ENCODE results near the gene ARMH4. TPM values are rescaled to one million over a fixed set of nuclear protein-coding genes. Genes with fewer than 3 reads are reported as not detected.

Gene ARMH4
- total RNA-seq, 1 experiment from 2014 or later, result 42.6 TPM

- H2BK15ac ChIP-seq (ENCODE audit: low read depth, low read length), result no peak overlapping the region
- no peak overlapping the region for H3K56ac ChIP-seq (ENCODE audit: insufficient read length, low read depth, low read length)
- no peak overlapping the region for H3K9ac ChIP-seq (ENCODE audit: extremely low read depth, insufficient read length, low read length)
- H3K23me2 ChIP-seq (ENCODE audit: insufficient read length, low read depth, low read length, poor library complexity, severe bottlenecking), result no peaks in the 10 kb centered on the region
- Mint-ChIP-seq H3K36me3 (ENCODE audit: insufficient read depth in 1 of 3, low read depth in 3 of 3) (no peaks in the 10 kb centered on the region), H3K4me1 (peaks cover 25 to 29% of the 10 kb centered on the region in 2 experiments), H3K27ac (no peak overlapping the region), H3K27me3 (ENCODE audit: low read depth) (no peaks in the 10 kb centered on the region; the same call in 1 of the 2 replicates), H3K9me3 (no peaks in the 10 kb centered on the region), H3K4me3 (no peak overlapping the region)
- no peaks in the 10 kb centered on the region for H3K27me3 ChIP-seq (ENCODE audit: insufficient read depth, low read length)
- no peak overlapping the region for H2AK5ac ChIP-seq (ENCODE audit: insufficient read length, low read length)
- no peak overlapping the region for H2BK120ac ChIP-seq (ENCODE audit: low read depth, low read length, poor library complexity, severe bottlenecking)
- no peak overlapping the region for H4K8ac ChIP-seq (replicated peaks; ENCODE audit: insufficient read length, low read depth, low read length)
- no peak overlapping the region for H3T11ph ChIP-seq (ENCODE audit: low read length)
- H2AFZ ChIP-seq (ENCODE audit: low read length), result no peak overlapping the region
- H3K18ac ChIP-seq (ENCODE audit: insufficient read length, low read depth, low read length), result no peak overlapping the region
- no peak overlapping the region for H2BK20ac ChIP-seq (ENCODE audit: low read depth, low read length, poor library complexity, severe bottlenecking)
- H3K27ac ChIP-seq (ENCODE audit: insufficient read length, low read depth, low read length), result no peak overlapping the region
- H4K20me1 ChIP-seq (ENCODE audit: control insufficient read depth, insufficient read depth, insufficient read length), result no peaks in the 10 kb centered on the region
- no peak overlapping the region for H3K4me2 ChIP-seq (ENCODE audit: insufficient read depth, insufficient read length, low read length)
- H2BK12ac ChIP-seq (ENCODE audit: insufficient read length, low read depth, low read length), result no peak overlapping the region
- no peak overlapping the region for H4K5ac ChIP-seq (ENCODE audit: insufficient read length, low read depth, low read length)
- no peaks in the 10 kb centered on the region for H3K79me2 ChIP-seq (ENCODE audit: insufficient read depth, low read length)
- no peaks in the 10 kb centered on the region; the same call in 1 of the 2 replicates for H3K4me1 ChIP-seq (ENCODE audit: insufficient read depth, low read length)
- no peak overlapping the region for H4K91ac ChIP-seq (ENCODE audit: insufficient read length, low read depth, low read length)
- H3K4ac ChIP-seq (ENCODE audit: low read depth, low read length), result no peak overlapping the region
- no peak overlapping the region for H3K14ac ChIP-seq (ENCODE audit: insufficient read depth, low read length)
- no peak overlapping the region for H3K23ac ChIP-seq (ENCODE audit: insufficient read length, low read depth, low read length)
- DNase-seq, result no peak
- H2BK5ac ChIP-seq (ENCODE audit: insufficient read length, low read length), result no peak overlapping the region
- H3K79me1 ChIP-seq (ENCODE audit: insufficient read depth, low read depth, low read length, poor library complexity, severe bottlenecking), result no peaks in the 10 kb centered on the region
- no CpG with 5 or more reads among the region's 2 CpGs for WGBS (ENCODE audit: extremely low coverage, insufficient read length, low lambda C conversion rate)
- no peak for TF ChIP-seq CTCF (conservative IDR thresholded peaks at IDR 0.05)
- H3K9me3 ChIP-seq (ENCODE audit: control insufficient read depth, low read depth, low read length), result no peaks in the 10 kb centered on the region
Observed at GRCh38 chr14:57963071-57963470, 188.9 kb downstream of the ARMH4 start.

Measured in H9 (cell line).